SIG-M5 treated with dmso at 0.1 percent for 504 hours (cell line): Measurements from ENCODE around the gene C1orf116.
A peak's percentile ranks its signal among the peaks of the same experiment; 100 is the strongest.

ENCODE experiments used
- DNase-seq: peaks from one replicate; lab custom pipeline; 2025; ENCODE audit not compliant: unreplicated experiment; lab: John Stamatoyannopoulos, UW

C1orf116 gene

DNA sequence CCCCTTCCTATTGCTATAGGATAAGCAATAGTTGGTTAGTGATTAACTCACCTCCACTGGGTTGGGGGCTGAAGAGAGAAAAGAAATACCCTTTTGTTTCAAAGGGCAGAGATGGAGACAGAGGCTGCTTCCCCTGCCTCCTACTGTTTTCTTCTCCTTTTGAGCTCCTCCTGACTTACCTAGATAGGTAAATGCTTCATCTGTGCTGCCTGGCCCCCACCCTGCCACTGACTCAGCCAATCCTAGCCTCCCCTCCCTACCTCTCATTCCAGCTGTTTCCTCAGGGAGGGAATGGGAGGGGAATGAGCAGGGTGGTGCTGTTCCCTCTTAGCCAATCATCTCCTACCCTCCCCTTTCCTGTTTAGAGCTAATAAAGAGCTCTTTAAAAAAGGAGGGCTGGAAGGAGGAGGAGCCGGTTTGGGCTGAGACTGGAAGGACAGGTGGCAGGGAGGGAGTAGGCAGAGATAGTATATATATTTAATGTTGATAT lies at the start of gene C1orf116:
C1orf116 (minus strand) TSS at position 229 of the 490 bp plus-strand sequence. CDS start 5,158 bp downstream, outside the sequence.
- DNase-seq: peak; percentile 71

DNA sequence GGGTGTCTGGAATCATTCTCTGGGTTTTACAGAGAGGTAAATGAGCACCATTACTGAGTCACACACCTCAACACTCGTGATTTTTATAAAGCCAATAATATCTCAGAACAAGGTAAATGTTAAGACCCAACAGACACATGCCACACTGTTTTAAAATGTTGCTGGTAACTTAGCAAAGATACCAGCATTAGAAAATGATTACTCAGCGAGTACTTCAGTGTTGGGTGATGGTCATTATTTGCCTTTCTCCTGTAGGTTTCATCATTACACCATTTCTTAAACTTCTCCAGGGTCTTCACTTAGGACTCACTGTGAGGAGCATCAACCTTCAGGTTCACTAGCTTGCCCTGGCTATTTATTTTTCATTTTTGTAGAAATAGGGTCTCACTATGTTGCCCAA lies 49.2 kb upstream of the C1orf116 start:
- DNase-seq: no peak

DNA sequence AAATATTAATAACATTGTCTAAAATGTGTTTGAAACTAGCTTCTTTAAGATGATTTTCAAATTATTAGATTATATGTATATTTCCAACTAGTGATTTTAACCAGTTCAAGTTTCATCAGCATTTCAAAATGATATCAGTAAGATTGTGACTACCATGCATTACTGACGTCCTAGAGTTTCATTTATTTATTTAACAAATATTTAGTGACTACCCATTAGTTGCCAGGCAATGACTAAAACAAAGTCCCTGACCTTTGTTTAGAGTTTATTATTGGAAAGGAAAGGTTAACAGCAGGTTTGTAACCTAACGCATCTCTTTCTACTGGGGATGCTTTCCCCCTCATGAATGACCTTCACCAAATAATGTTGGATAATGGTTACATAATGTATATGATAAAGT lies 48.5 kb upstream of the C1orf116 start:
- DNase-seq: no peak

DNA sequence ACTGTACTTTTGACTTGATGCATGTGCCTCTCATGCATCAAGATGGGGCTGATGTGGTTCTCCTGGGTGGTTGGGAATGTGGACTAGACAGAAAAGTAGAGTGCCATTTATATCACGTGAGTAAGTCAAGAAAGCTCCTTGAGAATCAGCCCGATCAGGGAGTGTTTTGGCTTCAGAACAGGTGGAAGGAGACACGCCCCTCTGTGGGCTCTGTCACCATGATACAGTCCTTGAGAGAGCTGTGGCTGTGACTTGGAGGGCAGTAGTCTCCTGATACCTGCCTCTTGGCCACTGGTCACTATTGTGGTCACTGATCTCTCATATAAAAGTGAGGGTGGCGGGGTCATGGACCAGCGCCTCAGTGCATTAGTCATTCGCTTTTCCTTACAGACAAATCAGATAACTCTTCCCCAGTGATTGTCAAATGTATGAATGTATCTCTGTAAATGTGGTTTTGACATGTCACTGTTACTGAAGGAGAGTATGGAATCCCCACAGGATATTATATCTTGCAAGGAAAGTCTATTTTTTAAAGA lies 47.2 kb upstream of the C1orf116 start:
- DNase-seq: no peak

DNA sequence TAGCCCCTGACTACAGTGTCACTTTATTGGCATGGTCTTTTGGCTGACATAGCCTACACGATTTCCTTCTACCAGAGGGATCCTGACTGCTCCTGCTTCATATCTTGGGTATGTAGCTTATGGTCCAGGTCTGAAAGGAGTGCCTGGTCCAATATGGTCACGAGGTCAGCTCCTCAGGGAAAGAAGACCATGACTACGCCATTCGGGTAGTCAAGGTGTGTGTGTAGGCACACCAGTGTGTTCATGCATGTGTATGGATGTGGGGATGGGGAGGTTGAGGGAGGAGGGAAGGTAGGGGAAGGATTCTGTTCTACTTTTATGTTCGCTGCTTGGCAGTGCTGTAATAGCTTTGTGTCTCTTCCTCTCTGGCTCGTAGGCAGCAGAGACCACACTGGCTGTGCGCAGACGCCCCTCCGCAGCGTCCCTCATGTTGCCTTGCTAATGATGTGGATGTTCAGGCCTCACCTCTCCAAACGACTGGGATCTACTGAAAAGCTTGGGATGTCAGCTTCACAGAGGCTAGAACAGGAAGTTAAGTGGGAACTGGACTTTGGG lies 46.1 kb upstream of the C1orf116 start:
- DNase-seq: no peak

DNA sequence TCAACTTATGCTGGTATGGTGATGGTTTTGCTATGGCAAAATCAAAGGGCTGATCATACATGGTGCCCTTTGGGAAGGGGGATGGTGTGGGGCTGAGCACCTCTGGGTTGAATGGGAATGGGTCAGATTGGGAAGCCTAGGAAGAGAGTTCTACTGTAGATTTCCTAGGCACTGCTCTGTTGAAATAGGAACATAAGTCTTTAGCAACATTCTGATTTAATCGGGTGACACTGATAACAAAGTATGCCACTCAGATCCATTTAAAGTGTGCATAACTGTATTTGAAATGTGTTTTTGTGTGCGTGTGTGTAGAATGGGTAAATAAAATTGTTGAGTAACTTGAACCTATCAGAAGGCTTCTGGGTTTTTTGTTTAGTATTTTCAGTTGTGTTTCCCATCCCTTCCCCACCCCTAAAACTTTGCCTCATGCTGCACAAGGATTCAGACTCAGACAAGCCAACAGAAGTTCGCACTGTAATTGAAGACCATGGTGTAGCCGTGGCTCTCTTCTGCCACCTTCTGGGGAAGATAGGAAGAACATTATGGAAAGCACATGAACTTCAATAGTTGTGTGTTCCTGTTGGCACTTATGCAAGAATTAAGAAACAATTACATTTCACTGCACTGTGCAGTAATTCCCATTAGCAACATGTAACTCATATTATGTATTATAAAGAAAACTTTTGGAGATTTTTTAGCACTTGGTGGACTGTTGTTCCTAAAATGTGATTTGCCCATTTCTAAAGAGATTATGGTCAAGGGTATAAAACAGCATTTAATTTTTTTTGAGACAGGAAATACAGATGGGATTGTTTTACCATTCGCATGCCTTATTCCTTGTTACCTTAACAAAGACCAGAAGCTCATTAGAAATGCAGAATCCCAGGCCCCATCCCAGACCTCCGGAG lies 45.2 kb upstream of the C1orf116 start:
- DNase-seq: peak; percentile 91

DNA sequence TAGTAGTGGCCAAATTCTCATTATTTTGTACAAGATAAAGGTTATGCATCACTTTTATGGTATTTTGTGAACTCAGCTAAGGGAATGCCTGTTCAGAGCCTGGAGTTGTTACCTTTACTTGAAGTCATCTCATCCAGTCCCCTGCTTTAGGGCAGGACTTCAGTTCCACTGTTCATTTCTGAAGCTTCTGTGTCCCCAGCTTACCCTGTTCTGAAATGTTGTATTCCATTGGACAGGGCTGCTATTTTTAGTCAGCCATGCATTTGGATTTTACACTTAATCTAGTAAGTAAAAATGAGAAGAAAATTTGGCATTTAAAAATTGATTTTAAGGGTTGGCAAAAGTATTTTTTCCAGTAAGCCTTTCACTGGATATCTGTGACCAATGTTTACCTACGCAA lies 44.5 kb upstream of the C1orf116 start:
- DNase-seq: no peak

DNA sequence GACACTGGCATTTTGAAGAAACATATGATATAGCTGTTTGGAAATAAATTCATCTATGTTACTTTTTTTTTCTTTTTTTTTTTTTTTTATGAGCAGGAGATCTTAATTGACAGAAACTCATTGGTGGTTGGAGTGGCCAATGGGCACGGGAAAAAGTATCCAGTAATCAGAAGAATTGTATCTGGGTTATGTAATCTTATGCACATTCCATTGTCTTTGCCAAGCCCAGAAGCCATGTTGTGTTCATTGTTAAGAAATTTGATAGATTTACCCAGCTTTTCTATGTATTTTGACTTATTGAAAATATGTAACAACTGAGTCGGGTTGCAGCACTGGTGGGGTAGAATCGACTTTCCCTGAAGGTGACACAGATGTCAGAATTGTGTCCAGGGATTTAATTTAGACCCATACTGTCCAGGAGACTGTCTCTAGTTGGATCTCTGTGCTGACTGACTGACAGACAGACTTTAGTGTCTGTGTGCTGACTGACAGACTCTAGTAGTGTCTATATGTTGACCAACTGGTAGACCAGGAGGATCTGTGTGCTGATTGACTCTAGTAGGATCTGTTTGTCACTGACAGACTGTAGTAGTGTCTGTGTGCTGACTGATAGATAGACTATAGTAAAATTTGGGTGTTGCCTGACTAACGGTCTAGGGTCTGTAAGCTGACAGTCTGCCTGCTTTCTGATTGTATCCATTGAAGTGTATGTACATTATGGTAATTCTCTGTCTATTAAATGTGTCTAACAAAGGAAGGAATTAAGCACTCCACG lies 43.8 kb upstream of the C1orf116 start:
- no peak for DNase-seq

DNA sequence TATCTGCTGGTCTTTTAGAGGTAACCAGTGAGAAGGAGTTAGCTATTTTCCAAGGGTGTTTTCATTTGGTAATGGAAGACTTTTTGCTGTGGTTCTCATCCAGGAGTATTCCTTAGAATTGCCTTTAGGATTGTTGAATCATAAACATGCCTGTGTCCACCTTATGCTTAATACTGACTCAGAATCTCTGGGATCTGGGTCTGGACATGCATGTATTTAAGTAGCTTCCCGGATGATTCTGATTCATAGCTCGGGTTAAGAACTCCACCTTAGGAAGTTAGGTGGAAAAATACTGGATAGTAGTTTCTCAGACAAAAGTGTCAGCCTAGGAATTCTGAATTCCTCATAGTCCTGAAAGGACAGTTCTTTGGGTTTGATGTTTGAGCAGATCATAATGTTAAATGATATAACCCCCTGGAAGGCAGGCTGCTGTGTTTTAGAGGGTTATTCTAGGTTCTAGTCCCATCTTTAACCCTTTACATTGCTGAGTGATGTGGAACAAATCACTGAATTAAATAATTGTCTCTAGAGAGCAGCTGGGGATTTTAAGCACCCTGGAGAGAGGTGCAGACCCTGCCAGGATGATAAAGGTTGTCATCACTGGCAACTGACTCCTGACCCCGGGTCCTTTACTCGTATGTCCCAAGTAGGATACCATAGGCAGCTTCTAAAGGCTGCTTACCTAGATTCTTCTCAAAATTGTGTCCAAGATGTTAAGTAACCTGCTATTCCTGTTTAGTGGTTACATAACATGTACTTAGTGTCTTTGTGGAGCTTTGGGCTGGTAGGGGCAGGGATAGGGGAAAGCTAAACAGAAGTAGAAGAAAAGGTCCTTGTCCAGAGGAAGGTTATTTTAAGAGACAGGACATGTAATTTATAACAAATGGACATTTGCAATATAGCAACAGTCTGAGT lies 41.6 kb upstream of the C1orf116 start:
- DNase-seq: no peak

DNA sequence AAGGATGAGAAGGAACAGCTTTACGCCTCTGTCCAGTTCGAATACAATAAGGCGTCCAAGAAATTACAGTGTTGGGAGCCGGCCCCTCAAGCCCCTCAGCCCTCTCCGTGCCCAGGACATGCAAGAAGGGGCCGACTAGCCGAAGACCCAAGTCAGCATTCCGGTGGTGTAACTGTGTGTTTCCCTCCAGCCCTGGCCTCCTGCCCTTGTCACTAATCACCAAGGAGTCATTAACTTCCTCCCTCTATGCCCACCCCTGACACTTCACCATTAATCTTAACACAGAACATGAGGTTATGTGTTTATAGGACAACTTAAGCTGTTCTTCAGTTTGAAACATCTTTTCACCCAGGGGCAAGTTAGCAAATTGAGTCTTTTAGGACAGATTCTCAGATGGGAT lies 39.7 kb upstream of the C1orf116 start:
- DNase-seq: no peak

DNA sequence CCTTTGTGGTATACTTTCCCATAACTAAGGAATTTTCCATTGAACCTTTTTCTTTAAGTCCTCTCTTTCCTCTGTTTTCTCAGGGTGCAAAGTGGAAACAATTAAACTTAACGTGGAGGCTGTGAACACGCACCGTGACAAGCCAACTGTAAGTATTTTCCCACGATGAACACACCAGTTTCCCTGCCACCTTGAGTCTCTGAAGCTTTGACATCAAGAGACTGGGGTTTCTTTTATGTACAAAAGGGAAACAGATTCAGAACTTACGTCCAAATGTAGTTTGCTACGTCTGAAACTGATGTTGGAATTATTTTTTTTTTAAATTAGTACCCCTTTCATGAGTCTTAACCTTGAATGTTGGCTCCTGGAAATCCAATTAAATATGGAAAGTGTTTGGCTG lies 38.9 kb upstream of the C1orf116 start:
- no peak for DNase-seq

DNA sequence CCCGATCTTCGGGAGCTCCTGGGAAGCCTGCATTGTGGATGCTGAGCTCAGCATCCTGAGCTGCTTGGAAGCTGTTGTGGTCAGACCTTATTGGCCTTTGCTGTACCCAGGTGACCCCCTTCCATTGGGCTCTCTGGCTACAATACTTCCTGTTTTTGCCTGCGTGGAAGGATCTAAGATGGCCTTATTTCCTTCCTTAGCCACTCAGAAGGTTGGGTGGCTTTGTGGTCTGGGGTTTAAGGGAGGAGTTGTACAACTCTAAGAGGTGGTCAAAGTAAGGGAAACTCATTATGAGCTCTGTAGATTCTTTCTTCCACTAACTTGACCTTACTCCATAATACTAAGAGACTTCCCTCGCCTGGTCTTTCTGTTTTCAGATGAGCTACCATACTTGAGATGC lies 38.3 kb upstream of the C1orf116 start:
- peak; percentile 56 for DNase-seq

DNA sequence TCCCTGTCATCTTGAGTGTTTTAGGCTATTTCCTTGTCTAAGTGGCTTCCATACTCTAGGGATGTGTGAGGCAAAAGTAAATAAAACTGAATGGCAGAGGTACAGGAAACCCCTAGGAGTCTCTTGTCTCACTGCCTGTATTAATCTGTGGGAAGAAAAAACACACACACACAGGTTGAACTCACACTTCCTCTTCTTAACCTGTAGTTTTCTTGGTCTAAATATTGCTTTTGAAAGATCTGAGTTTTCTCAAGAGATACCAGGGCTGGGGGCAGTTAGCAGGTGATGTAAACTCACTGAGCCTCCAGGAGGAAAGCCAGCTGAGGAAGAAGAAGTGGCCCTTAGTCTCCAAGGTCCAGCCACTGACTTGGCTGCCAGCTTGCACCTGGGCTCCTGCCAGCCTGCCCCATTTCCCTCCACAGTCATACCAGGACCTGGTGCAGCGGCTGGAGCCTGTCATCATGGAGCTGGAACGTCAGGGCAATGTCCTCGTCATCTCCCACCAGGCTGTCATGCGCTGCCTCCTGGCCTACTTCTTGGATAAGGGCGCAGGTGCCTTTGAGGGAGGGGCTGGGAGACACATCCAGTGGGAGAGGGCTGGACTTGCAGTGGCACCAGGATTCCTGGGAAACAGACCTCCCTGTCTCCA lies 37.4 kb upstream of the C1orf116 start:
- peak; percentile 19 for DNase-seq

DNA sequence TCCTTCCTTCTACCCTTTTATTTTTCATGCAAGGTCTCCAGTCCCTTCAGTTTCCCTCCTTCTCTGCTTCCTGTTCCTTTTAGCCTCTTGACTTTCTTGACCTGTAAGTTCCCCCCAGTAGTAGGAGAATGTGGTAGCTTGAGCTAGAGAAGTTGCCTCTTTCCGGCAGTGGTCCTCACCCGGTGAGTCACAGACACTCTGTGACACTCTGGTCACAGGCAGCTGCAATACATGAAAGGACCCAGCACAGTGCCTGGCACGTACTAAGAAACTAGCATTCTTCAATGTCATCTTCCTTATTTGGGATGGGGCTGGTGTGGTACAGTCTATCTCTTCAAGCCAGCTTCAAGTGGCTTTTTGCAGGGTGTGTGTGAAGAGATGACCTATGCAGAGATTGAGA lies 36.5 kb upstream of the C1orf116 start:
- DNase-seq: peak; percentile 81

DNA sequence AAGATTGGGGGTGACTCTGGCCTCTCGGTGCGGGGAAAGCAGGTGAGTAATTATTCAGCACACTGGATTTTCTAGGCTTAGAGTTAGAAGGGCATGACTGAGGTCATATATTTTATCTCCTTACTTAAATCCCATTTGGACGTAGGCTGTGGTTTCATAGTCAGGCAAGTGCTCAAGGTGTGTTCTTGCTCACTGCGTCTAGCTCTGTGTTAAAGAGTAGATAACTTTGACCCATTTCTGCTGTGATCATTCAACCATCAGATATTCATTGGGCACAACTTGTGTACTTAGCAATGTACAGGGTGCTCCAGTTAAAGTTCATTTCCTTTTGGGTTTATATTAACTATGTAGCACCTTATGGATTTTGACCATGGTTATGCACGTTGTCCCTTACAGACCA lies 35.1 kb upstream of the C1orf116 start:
- no peak for DNase-seq

DNA sequence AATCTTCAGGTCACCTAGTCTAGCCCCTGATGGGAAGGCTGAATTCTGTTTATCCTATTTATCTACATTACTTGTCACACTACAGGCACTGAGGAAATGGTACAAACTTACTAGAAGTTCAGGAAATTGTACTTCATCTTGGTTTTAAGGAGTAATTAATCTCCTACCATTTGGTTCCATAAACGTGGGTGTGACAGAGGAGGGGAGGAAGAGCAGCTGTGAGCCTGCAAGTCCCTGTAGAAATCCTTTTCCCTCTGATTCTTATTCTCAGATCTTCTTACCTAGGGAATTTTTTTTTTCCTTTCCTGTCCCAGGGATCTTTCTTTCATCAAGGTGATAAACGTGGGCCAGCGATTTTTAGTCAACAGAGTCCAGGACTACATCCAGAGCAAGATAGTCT lies 34.6 kb upstream of the C1orf116 start:
- no peak for DNase-seq

DNA sequence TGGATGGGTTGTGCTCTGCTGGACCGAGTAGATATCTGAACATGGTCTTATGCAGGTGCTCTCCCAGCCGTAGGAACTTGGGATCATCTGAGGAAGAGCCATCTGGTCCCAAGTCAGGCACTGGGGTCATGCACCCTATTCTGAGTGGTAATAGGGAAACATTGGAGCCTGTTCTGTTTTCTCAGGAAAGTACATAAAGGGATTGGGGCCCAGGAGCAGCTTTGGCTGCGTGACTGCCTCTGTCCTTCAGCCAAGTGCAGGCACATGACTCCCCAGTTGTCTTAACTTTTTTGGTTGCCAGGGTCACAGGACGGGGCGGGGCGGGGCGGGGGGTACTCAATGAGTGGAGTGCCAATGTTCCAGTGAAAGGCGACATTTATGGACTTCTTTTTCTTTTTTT lies 32.0 kb upstream of the C1orf116 start:
- no peak for DNase-seq

DNA sequence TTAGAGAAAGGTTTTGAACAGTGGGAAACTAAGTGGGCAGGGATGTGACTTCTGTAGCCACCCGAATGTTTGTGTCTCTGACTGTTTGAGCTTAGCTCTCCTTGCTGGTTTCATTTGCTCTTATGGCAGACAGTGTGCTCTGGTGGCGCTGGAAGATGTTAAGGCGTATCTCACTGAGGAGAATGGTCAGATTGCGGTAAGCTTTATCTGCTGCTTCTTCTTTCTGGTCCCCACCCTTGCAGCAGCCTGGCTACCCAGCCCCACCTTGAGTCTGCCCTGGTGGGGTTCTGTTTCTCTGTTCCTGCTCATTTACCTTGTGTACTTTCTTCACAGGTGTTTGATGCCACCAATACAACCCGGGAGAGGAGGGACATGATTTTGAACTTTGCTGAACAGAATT lies 30.5 kb upstream of the C1orf116 start:
- DNase-seq: no peak

DNA sequence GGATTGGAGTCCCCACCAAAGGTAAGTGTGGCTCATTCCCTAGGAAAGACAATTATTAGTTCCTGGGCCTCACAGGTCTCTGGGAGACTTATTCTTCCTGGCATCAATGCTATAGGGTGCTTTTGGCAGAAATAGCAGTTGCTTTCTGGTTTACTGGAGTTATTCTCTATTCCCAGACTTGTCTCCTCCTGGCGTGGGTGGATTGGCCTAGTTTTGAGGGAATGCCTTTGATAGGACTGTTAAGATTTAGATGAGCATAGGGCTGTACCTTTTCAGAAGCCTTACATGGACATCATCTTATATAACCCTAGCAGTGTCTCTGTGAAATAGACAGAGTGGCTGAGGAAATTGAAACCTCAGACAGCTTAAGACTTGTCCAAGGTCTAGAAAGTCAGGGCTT lies 29.5 kb upstream of the C1orf116 start:
- DNase-seq: no peak

DNA sequence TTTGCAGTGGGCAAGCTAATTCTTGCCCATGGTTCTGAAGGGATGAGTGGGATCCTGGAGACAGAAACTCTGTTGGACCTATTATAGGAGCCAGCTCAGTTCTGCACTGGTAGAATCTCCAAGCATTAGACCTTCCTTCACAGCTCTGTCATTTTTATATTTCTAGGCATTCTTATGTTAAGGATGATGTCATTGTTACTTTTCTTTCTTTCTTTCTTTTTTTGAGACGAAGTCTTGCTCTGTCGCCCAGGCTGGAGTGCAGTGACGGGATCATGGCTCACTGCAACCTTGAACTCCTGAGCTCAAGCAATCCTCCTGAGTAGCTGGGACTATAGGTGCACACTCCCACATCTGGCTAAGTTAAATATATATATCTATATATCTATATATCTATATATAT lies 28.0 kb upstream of the C1orf116 start:
- DNase-seq: no peak
